ENCODE data around the gene GALNT2. TPM values are rescaled to one million over a fixed set of nuclear protein-coding genes. Genes with fewer than 3 reads are reported as not detected.

Gene GALNT2
- total and polyA plus RNA-seq, 3 donors from 2014 or later: 63.0 to 135 (median 114) TPM

DNA sequence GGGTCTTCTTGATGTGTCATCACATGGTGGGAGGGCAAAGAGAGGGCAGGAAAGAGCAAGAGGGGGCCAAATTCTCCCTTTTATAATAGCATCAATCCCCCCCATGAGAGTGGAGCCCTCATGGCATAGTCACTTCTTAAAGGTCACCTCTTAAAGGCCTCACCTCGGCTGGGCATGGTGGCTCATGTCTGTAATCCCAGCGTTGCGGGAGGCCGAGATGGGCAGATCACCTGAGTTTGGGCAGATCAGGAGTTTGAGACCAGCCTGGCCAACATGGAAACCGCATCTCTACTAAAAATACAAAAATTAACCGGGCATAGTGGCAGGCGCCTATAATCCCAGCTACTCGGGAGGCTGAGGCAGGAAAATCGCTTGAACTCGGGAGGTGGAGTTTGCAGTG is 189.0 kb downstream of the GALNT2 start:
- H3K4me1 ChIP-seq: peaks cover 9% of the 10 kb centered on the region
- no peak overlapping the region for H3K27ac ChIP-seq
- no peak for TF ChIP-seq POLR2A (IDR thresholded peaks at IDR 0.05)
- TF ChIP-seq, protein P1, sequence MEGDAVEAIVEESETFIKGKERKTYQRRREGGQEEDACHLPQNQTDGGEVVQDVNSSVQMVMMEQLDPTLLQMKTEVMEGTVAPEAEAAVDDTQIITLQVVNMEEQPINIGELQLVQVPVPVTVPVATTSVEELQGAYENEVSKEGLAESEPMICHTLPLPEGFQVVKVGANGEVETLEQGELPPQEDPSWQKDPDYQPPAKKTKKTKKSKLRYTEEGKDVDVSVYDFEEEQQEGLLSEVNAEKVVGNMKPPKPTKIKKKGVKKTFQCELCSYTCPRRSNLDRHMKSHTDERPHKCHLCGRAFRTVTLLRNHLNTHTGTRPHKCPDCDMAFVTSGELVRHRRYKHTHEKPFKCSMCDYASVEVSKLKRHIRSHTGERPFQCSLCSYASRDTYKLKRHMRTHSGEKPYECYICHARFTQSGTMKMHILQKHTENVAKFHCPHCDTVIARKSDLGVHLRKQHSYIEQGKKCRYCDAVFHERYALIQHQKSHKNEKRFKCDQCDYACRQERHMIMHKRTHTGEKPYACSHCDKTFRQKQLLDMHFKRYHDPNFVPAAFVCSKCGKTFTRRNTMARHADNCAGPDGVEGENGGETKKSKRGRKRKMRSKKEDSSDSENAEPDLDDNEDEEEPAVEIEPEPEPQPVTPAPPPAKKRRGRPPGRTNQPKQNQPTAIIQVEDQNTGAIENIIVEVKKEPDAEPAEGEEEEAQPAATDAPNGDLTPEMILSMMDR (IDR thresholded peaks at IDR 0.05): no peak
- H3K4me3 ChIP-seq: no peak overlapping the region
- intact Hi-C loops (cut with DNase I; ENCODE audit: low total_unique reads): no loop called here
- no peaks in the 10 kb centered on the region for H3K9me3 ChIP-seq
- no peaks in the 10 kb centered on the region for H3K27me3 ChIP-seq
- no peak for DNase-seq
- peaks cover 4% of the 10 kb centered on the region for H3K36me3 ChIP-seq (ENCODE audit: low read depth, missing control alignments)
- WGBS, 2 donors: 98% methylated on average over 10 of the region's 10 CpGs

DNA sequence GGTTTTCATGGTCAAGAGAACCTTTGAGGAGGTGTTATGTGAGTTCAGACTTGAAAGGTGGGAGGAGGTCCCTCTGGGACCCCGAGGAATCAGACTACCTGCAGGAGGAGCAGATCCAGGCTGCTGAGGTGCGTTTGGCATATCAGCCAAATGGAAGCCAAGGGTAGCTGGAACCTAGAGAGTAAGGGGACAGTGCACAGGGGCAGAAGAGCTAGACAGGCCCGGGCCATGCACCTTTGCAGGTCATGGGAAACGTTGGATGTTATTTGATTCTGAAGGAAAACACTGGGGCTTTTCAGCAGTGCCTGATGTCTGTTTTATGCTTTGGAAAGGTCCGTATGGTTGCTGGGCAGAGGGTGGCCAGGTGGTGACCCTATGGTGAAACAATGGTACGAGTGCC is 189.9 kb downstream of the GALNT2 start:
- H3K27ac ChIP-seq: no peak overlapping the region
- no peaks in the 10 kb centered on the region for H3K27me3 ChIP-seq
- TF ChIP-seq POLR2A (IDR thresholded peaks at IDR 0.05): no peak
- TF ChIP-seq, protein P1 (IDR thresholded peaks at IDR 0.05): no peak
- H3K36me3 ChIP-seq (ENCODE audit: low read depth, missing control alignments): peaks cover 4% of the 10 kb centered on the region
- no peaks in the 10 kb centered on the region for H3K9me3 ChIP-seq
- no peak for DNase-seq
- WGBS, 2 donors: 94 to 95% methylated on average over 6 of the region's 6 CpGs
- H3K4me1 ChIP-seq: peaks cover 3% of the 10 kb centered on the region
- no peak overlapping the region for H3K4me3 ChIP-seq
- intact Hi-C loops (cut with DNase I; ENCODE audit: low total_unique reads): no loop called here

DNA sequence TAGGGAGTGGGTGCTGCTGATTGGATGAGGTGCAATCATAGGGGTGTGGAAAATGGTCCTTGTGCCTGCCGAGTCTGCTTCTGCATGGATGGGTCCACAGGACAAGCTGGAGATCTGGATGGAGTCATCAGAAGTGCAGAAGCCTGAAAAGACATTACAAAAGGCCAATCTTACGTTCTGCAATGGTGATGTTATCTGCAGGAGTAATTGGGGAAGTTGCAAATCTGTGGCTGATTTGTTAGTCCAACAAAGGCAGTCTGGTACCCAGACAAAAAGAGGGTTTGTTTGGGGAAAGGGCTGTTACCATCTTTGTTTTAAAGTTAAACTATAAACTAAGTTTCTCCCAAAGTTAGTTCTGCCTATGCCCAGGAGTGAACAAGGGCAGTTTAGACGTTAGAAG is 192.6 kb downstream of the GALNT2 start:
- TF ChIP-seq, protein P1 (IDR thresholded peaks at IDR 0.05): no peak
- TF ChIP-seq POLR2A (IDR thresholded peaks at IDR 0.05): no peak
- H3K27ac ChIP-seq: no peak overlapping the region
- intact Hi-C loops (cut with DNase I; ENCODE audit: low total_unique reads): no loop called here
- no peaks in the 10 kb centered on the region for H3K4me1 ChIP-seq
- no peak for DNase-seq
- no peaks in the 10 kb centered on the region for H3K27me3 ChIP-seq
- H3K36me3 ChIP-seq (ENCODE audit: low read depth, missing control alignments): no peaks in the 10 kb centered on the region
- H3K9me3 ChIP-seq: no peaks in the 10 kb centered on the region
- no peak overlapping the region for H3K4me3 ChIP-seq
- WGBS, 2 donors: 79 to 82% methylated on average over 3 of the region's 3 CpGs

DNA sequence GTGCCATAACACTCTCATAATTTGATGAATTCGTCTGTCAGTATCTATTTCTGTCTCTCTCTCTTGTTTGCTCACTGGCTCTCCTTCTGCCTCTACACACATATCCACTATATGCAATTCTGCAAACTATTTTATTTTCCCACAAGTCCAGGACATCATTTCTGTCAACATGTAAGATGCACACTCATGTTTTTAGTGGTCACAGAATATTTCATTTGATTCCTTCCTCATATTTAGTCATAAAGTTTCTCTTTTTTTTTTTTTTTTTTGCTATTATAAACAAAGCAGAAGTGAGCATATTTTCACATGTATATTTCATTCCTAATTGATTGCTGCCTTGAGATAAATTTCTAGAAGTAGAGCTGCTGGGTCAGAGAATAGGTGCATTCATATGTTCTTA is 193.8 kb downstream of the GALNT2 start:
- TF ChIP-seq, protein P1 (IDR thresholded peaks at IDR 0.05): no peak
- TF ChIP-seq POLR2A (IDR thresholded peaks at IDR 0.05): no peak
- Histone ChIP-seq H3K4me1 (no peaks in the 10 kb centered on the region), H3K27ac (no peak overlapping the region), H3K4me3 (no peak overlapping the region), H3K27me3 (no peaks in the 10 kb centered on the region), H3K9me3 (no peaks in the 10 kb centered on the region), H3K36me3 (ENCODE audit: low read depth, missing control alignments) (no peaks in the 10 kb centered on the region)
- 80 to 81% methylated on average over 1 of the region's 1 CpG for WGBS, 2 donors
- no peak for DNase-seq
- intact Hi-C loops (cut with DNase I; ENCODE audit: low total_unique reads): no loop called here

DNA sequence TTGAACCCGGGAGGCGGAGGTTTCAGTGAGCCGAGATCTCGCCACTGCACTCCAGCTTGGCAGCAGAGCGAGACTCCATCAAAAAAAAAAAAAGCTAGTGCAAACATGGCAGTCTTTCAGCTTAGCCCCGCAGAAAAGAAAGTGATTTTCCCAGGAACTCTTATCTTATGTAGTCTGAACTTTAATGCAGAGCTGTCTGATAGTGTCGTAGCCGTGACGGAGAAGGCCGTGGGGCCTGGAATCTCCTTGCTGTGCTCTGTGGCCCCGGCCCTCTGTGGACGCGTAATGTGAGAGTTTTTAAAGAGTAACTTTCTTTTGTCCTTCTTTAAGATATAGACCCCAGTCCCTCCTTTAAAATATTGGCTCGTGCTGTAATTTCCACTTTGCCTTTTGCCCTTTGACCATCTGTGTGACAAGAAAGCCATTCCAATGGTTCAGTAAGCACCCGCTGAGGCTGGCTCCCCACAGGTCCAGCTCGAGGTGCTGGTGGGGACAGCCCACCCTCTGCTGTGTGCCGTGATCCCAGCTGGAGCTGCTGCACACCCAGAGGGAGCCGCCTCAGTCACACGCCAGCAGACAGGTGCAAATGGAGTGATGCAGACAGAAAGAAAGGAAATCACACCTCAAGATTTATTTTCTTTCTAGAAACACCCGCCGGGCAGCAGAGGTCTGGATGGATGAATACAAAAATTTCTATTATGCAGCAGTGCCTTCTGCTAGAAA is 195.1 kb downstream of the GALNT2 start:
- Histone ChIP-seq H3K27me3 (no peaks in the 10 kb centered on the region), H3K36me3 (ENCODE audit: low read depth, missing control alignments) (no peaks in the 10 kb centered on the region)
- 88 to 90% methylated on average over 21 of the region's 21 CpGs for WGBS, 2 donors

More for the DNA sequence above, 195.1 kb downstream of the GALNT2 start:
- Histone ChIP-seq H3K4me3 (no peak overlapping the region), H3K27ac (no peak overlapping the region), H3K4me1 (no peaks in the 10 kb centered on the region), H3K9me3 (no peaks in the 10 kb centered on the region)
- intact Hi-C loops (cut with DNase I; ENCODE audit: low total_unique reads): no loop called here
- TF ChIP-seq, protein P1 (IDR thresholded peaks at IDR 0.05): no peak
- TF ChIP-seq POLR2A (IDR thresholded peaks at IDR 0.05): no peak
- DNase-seq: no peak
